Spleen (tissue), 11 donors: Measurements from ENCODE around the gene GUCA2B. TPM values are rescaled to one million over a fixed set of nuclear protein-coding genes. Genes with fewer than 3 reads are reported as not detected.

Experiments used
- DNase-seq: peaks from one replicate; pipeline ENCODE4 v3.0.0-alpha.2; 2020
- H3K27ac ChIP-seq, 8 donors: fragments of 200-600 bp; sonication (generic) in 7 of 8; 1 replicate in 4 of 8; 2 replicates in 4 of 8; pipeline versions ENCODE4 v1.5.0 to v1.8.0; 2016 to 2021; ENCODE audit warnings: inconsistent platforms in 4 of 8, mild to moderate bottlenecking in 4 of 8, moderate library complexity in 1 of 8
- H3K27me3 ChIP-seq, 7 donors: fragments of 200-600 bp; sonication (generic) in 6 of 7; replicated peaks in 1 of 7; 1 replicate in 4 of 7; 2 replicates in 3 of 7; pipeline versions ENCODE4 v1.5.0 to v1.8.0; 2016 to 2021; ENCODE audit warnings: inconsistent platforms in 3 of 7, mild to moderate bottlenecking in 1 of 7
- H3K36me3 ChIP-seq, 6 donors: fragments of 200-600 bp; sonication (generic) in 5 of 6; 1 replicate in 4 of 6; 2 replicates in 2 of 6; pipeline versions ENCODE4 v1.5.0 to v1.8.0; 2016 to 2021; ENCODE audit warnings: inconsistent platforms in 2 of 6
- H3K4me1 ChIP-seq, 6 donors: fragments of 200-600 bp; sonication (generic) in 5 of 6; 1 replicate in 3 of 6; 2 replicates in 3 of 6; pipeline versions ENCODE4 v1.5.0 to v1.8.0; 2016 to 2021; ENCODE audit warnings: inconsistent platforms in 3 of 6
- H3K4me3 ChIP-seq, 8 donors: fragments of 200-600 bp; sonication (generic) in 7 of 8; 1 replicate in 4 of 8; 2 replicates in 4 of 8; pipeline versions ENCODE4 v1.5.0 to v1.8.0; 2016 to 2021; ENCODE audit warnings: inconsistent platforms in 4 of 8, mild to moderate bottlenecking in 4 of 8, moderate library complexity in 2 of 8
- H3K9me3 ChIP-seq, 8 donors: fragments of 200-600 bp; sonication (generic) in 7 of 8; 1 replicate in 4 of 8; 2 replicates in 4 of 8; pipeline versions ENCODE4 v1.5.0 to v1.8.0; 2016 to 2021; ENCODE audit warnings: inconsistent platforms in 4 of 8
- POLR2A ChIP-seq, 3 donors: fragments of 450-650 bp; IDR thresholded peaks; one replicate each; pipeline ENCODE4 v1.5.1; 2017; ENCODE audit warnings: antibody characterized with exemption in 3 of 3, mild to moderate bottlenecking in 1 of 3
- POLR2AphosphoS5 ChIP-seq, 3 donors: sonication (generic); formaldehyde crosslinking; IDR thresholded peaks; one replicate each; pipeline ENCODE4 v1.5.1; 2017; ENCODE audit warnings: antibody characterized with exemption in 3 of 3
- WGBS, 5 donors: extraction: QIAGEN DNeasy Blood & Tissue Kit in 3 of 5; methylation state at CpG; one replicate each; pipeline versions ENCODE4 v1.1.5 to v1.1.7; 2013 to 2018; 5-methylcytosine and 5-hydroxymethylcytosine counted together
- intact Hi-C: fragments of 100-400 bp; cut with DNase I; formaldehyde crosslinking; loops from one replicate; pipeline ENCODE4 v1.15.0; 2023; ENCODE audit warnings: low total_unique reads
- polyA plus RNA-seq, 3 donors: library from polyadenylated mRNA; stranded (reverse); fragments of 200-250 nt; gene quantifications; one replicate each; pipeline ENCODE4 v1.2.1, GENCODE V29; 2013
- total RNA-seq, 7 donors: library from RNA; depleted of rRNA in 3 of 7; stranded (reverse); fragments of >200 nt in 3 of 7; fragmentation: NEBNext Ultra II Directional in 4 of 7; extraction: Animal tissue kit (Norgen Biotek cat#: 25700) in 4 of 7; gene quantifications; one replicate each; pipeline versions ENCODE4 v1.1.0 to v1.2.1, GENCODE V29; 2016 to 2021
- TF ChIP-seq, protein P1 (sequence below), 11 experiments: fragments of 200-600 bp in 7 of 11; fragments of 450-650 bp in 4 of 11; sonication (generic) in 4 of 11; IDR thresholded peaks in 8 of 11; conservative IDR thresholded peaks in 3 of 11; 1 replicate in 7 of 11; 2 replicates in 4 of 11; pipeline versions ENCODE4 v1.4.0 to v1.8.0; 2016 to 2021; ENCODE audit warnings: antibody characterized with exemption in 11 of 11, inconsistent platforms in 4 of 11, mild to moderate bottlenecking in 1 of 11
- donor health status: healthy with polysubstance abuse.
- donor health status: DM: no; HTN: no; CAD: no; lungs with moderate emphysema.
- donor health status: DM: no; HTN: no; CAD: no.
- donor health status: Bipolar disorder and iron deficiency.
- donor health status: healthy.
- donor health status: DM: no; HTN: no; CAD: no.
- donor health status: DM: yes; HTN: yes; CAD: no.

GUCA2B gene
- total and polyA plus RNA-seq, 10 donors, result not detected

DNA sequence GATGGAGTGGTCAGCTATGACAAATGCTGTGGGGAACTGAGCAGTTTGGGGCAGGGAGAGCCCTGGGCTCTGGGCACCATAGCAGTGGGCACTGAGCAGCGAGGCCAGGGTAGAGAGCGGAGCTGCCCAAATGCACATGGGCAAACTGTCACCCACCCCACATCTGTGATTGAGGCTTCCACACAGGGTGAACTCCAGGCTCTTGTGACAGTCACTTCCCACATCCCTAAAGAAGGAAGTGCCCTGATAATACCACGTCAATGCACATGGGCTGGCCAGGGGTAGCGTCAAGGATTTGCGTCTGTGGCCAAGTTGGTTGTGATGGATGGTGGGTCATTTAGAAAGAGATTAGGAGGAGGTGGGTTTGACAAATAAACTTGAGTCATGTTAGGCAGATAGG is 2.6 kb upstream of the GUCA2B start:
- no peak for DNase-seq
- H3K36me3 ChIP-seq, result no peaks in the 10 kb centered on the region
- H3K9me3 ChIP-seq, result no peaks in the 10 kb centered on the region
- no peak overlapping the region for H3K4me3 ChIP-seq
- 67 to 86% (median 74%) methylated on average over 5 of the region's 5 CpGs for WGBS, 5 donors
- intact Hi-C loops, result no loop called here
- no peak for TF ChIP-seq POLR2AphosphoS5 (IDR thresholded peaks at IDR 0.05)
- no peak for TF ChIP-seq POLR2A (IDR thresholded peaks at IDR 0.05)
- no peak overlapping the region for H3K27ac ChIP-seq
- peaks cover 0 to 13% (median 2%) of the 10 kb centered on the region in 6 donors for H3K4me1 ChIP-seq
- peaks cover 0 to 23% (median 4%) of the 10 kb centered on the region in 7 donors for H3K27me3 ChIP-seq

DNA sequence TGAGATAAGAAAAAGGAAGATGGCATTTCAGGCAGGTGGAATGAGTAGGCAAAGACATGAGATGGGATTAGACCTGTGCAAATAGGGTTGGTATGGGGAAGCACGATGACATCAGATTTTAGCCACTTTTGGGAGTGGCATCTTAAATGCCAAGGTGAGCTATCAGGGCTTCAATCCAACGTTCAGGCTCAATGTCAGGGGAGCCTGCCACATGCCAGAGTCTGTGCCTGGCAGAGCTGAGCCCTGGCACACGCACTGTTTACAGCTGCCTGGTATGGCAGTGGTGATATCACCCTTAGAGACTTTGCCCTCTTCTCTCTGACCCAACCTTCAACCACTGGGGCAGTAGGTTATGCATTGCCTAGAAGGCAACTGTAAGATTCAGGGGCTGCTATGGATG is 1.1 kb upstream of the GUCA2B start:
- no peak for DNase-seq
- Histone ChIP-seq H3K36me3 (no peaks in the 10 kb centered on the region), H3K9me3 (no peaks in the 10 kb centered on the region), H3K27ac (no peak overlapping the region), H3K4me3 (no peak overlapping the region), H3K27me3 (peaks cover 0 to 8% (median 0%) of the 10 kb centered on the region in 7 donors), H3K4me1 (peaks cover 0 to 4% (median 0%) of the 10 kb centered on the region in 6 donors)
- intact Hi-C loops, result no loop called here
- WGBS, 5 donors, result 57 to 79% (median 72%) methylated on average over 3 of the region's 3 CpGs
- TF ChIP-seq, protein P1, sequence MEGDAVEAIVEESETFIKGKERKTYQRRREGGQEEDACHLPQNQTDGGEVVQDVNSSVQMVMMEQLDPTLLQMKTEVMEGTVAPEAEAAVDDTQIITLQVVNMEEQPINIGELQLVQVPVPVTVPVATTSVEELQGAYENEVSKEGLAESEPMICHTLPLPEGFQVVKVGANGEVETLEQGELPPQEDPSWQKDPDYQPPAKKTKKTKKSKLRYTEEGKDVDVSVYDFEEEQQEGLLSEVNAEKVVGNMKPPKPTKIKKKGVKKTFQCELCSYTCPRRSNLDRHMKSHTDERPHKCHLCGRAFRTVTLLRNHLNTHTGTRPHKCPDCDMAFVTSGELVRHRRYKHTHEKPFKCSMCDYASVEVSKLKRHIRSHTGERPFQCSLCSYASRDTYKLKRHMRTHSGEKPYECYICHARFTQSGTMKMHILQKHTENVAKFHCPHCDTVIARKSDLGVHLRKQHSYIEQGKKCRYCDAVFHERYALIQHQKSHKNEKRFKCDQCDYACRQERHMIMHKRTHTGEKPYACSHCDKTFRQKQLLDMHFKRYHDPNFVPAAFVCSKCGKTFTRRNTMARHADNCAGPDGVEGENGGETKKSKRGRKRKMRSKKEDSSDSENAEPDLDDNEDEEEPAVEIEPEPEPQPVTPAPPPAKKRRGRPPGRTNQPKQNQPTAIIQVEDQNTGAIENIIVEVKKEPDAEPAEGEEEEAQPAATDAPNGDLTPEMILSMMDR (IDR thresholded peaks at IDR 0.05 in 8 of 11, conservative IDR thresholded peaks at IDR 0.05 in 3 of 11), result no peak
- no peak for TF ChIP-seq POLR2A (IDR thresholded peaks at IDR 0.05)
- no peak for TF ChIP-seq POLR2AphosphoS5 (IDR thresholded peaks at IDR 0.05)

DNA sequence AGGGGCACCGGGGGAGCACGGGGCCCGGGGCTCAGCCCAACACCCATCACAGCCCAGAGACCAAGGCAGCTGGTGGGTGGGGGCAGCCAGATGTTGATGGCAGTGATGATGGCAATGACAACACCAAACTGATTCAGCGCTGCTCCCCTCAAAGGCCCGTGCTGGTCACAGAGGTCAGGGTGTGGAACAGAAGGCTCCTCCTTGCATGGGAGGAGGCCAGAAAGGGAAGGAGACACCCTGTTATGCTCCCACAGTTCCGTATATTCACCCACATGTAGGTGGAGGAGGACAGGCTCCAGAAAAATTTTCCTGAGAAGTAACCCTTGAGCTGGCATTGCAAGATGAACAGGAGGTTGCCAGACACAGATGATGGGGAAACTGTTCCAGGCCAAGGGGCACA is 414 bp downstream of the GUCA2B start:
- 78 to 92% (median 85%) methylated on average over 6 of the region's 6 CpGs for WGBS, 5 donors
- Histone ChIP-seq H3K27ac (no peak overlapping the region), H3K9me3 (no peaks in the 10 kb centered on the region), H3K4me1 (no peaks in the 10 kb centered on the region), H3K27me3 (peaks cover 0 to 7% (median 0%) of the 10 kb centered on the region in 7 donors), H3K36me3 (no peaks in the 10 kb centered on the region), H3K4me3 (no peak overlapping the region)
- DNase-seq, result no peak
- intact Hi-C loops, result no loop called here
- TF ChIP-seq POLR2AphosphoS5 (IDR thresholded peaks at IDR 0.05), result no peak
- TF ChIP-seq, protein P1 (IDR thresholded peaks at IDR 0.05 in 8 of 11, conservative IDR thresholded peaks at IDR 0.05 in 3 of 11), result no peak
- TF ChIP-seq POLR2A (IDR thresholded peaks at IDR 0.05), result no peak

DNA sequence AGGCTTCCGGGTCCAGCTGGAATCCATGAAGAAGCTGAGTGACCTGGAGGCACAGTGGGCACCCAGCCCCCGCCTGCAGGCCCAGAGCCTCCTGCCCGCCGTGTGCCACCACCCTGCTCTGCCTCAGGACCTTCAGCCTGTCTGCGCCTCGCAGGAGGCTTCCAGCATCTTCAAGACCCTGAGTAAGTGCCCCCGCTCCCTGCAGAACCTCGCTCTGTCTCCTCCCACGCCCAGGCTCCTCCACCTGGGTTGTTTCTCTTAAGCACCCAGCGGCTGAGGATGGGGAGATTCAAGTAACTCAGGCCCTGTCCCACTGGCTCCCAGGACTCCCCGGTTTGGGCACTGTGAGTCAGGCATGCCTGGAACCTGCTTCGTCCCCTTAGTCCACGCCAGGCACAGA is 1.5 kb downstream of the GUCA2B start:
- Histone ChIP-seq H3K4me1 (no peaks in the 10 kb centered on the region), H3K27me3 (peaks cover 0 to 7% (median 0%) of the 10 kb centered on the region in 7 donors), H3K36me3 (no peaks in the 10 kb centered on the region), H3K9me3 (no peaks in the 10 kb centered on the region), H3K4me3 (no peak overlapping the region), H3K27ac (no peak overlapping the region)
- TF ChIP-seq POLR2AphosphoS5 (IDR thresholded peaks at IDR 0.05) (no peak), POLR2A (IDR thresholded peaks at IDR 0.05) (no peak)
- TF ChIP-seq, protein P1 (IDR thresholded peaks at IDR 0.05 in 8 of 11, conservative IDR thresholded peaks at IDR 0.05 in 3 of 11), result no peak
- no peak for DNase-seq
- intact Hi-C loops, result no loop called here
- WGBS, 5 donors, result 78 to 92% (median 89%) methylated on average over 9 to 13 of the region's 13 CpGs

DNA sequence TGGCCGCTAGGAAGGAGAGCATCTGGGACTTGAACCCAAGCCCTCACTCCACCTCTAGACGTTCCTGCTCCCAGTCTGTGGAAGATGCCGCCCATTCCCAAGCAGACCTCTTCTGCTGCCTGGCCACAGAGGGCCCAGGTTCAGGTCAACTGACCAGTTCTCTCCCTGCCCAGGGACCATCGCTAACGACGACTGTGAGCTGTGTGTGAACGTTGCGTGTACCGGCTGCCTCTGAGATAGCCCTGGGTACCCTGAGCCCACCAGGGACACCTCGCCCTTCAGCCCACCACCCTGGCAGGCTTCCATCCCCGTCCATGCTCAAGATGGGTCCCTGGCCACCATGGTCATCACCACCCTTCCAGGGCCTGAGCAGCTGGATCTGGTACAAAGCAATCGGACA is 2.2 kb downstream of the GUCA2B start:
- Histone ChIP-seq H3K9me3 (peaks cover 0 to 4% (median 2%) of the 10 kb centered on the region in 8 donors), H3K27me3 (peaks cover 0 to 7% (median 0%) of the 10 kb centered on the region in 7 donors), H3K27ac (no peak overlapping the region), H3K36me3 (no peaks in the 10 kb centered on the region), H3K4me3 (no peak overlapping the region), H3K4me1 (no peaks in the 10 kb centered on the region)
- WGBS, 5 donors, result 87 to 97% (median 92%) methylated on average over 12 of the region's 12 CpGs
- intact Hi-C loops, result no loop called here
- TF ChIP-seq, protein P1 (IDR thresholded peaks at IDR 0.05 in 8 of 11, conservative IDR thresholded peaks at IDR 0.05 in 3 of 11), result no peak
- no peak for TF ChIP-seq POLR2A (IDR thresholded peaks at IDR 0.05)
- TF ChIP-seq POLR2AphosphoS5 (IDR thresholded peaks at IDR 0.05), result no peak
- DNase-seq, result no peak
